NT2/D1 (cell line): ENCODE results near the gene U2AF1L4.

ENCODE experiments used
- SUZ12 ChIP-seq: IDR thresholded peaks from 2 replicates; pipeline ENCODE4 v1.6.1; 2011; ENCODE audit not compliant: insufficient read length, insufficient read depth; ENCODE audit errors: extremely low read depth
- YY1 ChIP-seq: IDR thresholded peaks from 2 replicates; pipeline ENCODE4 v1.6.1; 2011; ENCODE audit not compliant: insufficient read length, insufficient read depth
- ZNF274 ChIP-seq: IDR thresholded peaks from 2 replicates; pipeline ENCODE4 v1.6.1; 2011; ENCODE audit warnings: mild to moderate bottlenecking, low read depth, low read length

DNA sequence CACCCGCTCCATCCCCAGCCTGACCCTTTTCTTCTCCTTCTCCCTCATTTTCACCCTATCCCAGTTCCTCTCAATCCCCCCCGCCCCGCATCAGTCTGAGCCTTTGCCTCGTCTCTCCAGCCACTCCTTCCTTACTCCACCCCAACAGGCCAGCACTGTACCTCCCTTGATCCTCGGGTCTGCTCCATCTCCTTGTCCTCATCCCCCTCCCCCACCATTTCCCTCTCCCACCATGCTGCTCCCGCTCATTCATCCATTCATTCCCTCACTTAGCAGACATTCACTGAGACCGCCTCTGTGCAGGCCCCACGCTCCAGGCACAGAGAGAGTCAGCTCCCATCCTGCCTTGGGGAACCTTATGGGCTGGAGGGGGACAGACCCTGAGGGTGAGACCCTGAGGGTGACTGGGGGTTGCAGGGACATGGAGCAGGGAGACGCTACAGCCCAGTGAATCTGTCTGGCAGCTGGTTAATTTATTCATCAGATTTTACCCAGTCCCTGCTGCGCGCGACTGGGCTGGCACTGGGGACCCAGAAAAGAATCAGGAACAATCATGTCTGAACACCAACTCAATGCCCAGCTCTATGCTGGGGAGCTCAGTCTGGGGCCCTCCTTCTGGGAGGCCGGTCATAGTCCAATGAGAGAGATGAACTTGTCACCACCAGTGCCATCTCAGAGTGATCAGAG lies 31.0 kb upstream of the U2AF1L4 start:
- TF ChIP-seq ZNF274 (no peak), YY1 (no peak), SUZ12 (no peak)
